Measurements from ENCODE around the gene RGS17.
"Not testable (repeated sequence)": the region's sequence is repeated elsewhere in the genome, so short reads cannot be mapped to it uniquely, and the experiment has no call there.

Gene RGS17

GRCh38 chr6:153125032-153125431 is 6.0 kb downstream of the RGS17 start:
- no peak for DNase-seq

- DNase-seq: no peak
Observed at GRCh38 chr6:153123801-153124200, 7.3 kb downstream of the RGS17 start.

GRCh38 chr6:153121311-153121710 is 9.8 kb downstream of the RGS17 start:
- no peak for DNase-seq

DNA sequence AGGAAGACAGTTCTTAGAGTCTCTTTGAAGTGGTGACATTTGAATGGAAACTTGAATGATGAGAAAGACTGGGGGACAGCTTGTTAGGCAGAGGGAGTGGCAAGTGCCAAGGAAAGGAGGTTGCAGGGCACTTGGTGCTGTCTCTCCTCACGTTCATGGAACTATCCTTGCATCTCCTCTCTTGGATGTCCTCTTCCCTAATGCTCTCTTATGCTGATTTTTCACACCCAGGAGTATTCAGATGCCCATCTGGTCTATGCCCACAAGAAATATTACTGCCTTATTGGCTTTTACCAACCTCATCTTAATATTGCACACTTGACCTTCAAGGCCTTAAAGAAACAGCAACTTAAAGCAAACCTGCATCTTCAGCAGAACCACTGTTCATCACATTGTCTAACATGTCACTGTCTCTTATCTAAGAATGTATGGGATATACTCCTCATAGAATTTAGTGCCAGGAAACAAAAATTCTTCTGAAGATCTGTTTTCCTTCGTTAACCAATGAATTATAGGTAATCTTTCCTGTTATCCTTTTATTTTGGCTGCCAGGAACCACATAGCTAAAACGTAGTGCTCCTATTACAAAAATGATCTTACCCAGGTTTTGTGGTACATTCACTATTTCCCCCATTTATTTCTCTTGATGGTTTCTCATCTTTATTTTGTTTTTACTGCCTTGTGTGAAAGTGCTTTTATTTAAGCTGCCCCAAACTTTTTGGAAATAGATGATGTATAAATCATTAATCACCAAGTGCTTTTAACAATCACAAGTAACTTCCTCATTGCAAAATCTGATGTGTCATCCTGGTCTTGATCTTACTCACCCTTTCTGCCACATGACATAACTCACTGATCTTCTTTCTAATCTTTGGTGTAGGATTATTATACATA is 12.8 kb downstream of the RGS17 start:
- no peak for DNase-seq

DNA sequence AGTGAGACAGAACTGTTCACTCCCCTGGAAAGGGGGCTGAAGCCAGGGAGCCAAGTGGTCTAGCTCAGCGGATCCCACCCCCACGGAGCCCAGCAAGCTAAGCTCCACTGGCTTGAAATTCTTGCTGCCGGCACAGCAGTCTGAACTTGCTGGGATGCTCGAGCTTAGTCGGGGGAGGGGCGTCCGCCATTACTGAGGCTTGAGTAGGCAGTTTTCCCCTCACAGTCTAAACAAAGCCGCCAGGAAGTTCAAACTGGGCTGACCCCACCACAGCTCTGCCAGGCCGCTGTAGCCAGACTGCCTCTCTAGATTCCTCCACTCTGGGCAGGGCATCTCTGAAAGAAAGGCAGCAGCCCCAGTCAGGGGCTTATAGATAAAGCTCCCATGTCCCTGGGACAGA is 20.0 kb downstream of the RGS17 start:
- DNase-seq: not testable (repeated sequence)

GRCh38 chr6:153110612-153111011 is 20.5 kb downstream of the RGS17 start:
- DNase-seq: not testable (repeated sequence)

- no peak for DNase-seq
Observed at GRCh38 chr6:153108315-153108714, 22.8 kb downstream of the RGS17 start.

DNA sequence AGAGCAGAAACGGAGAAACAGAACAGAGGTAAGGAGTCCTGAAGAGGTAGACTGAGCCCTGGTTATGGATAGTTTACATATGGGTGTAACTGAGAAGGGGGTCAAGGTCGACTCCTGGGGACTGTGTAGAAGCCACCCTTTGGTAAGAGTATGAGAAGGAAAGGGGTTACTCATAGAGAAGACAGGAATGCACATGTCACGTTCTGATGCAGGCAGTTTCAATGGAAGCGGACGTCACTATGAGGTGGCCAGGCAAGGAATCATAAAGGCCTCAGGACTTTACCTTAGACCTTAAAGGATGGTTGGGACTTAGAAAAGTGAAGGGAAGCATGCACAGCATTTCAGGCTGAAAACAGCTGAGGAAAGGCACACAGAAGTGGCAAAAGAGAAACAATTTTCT is 25.1 kb downstream of the RGS17 start:
- DNase-seq: no peak

DNA sequence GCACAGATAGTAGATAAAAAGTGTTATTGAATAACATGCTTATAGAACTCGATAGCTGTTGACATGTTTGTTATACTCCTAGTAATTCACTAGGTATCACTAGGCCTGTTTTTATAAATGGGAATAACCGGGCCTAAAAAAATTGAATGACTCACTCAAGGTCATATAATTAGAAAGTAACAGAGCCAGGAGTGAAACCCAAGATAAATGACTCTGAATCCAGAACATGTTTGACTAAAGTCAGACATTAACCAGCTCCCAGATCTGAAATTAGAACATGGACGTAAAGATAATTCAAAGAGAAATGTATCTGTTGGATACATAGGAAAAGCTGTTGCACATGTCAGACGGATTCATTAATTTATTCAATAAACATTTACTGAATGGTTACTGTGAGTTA is 26.9 kb downstream of the RGS17 start:
- DNase-seq: no peak

GRCh38 chr6:153103319-153103655 is 27.8 kb downstream of the RGS17 start:
- no peak for DNase-seq

DNA sequence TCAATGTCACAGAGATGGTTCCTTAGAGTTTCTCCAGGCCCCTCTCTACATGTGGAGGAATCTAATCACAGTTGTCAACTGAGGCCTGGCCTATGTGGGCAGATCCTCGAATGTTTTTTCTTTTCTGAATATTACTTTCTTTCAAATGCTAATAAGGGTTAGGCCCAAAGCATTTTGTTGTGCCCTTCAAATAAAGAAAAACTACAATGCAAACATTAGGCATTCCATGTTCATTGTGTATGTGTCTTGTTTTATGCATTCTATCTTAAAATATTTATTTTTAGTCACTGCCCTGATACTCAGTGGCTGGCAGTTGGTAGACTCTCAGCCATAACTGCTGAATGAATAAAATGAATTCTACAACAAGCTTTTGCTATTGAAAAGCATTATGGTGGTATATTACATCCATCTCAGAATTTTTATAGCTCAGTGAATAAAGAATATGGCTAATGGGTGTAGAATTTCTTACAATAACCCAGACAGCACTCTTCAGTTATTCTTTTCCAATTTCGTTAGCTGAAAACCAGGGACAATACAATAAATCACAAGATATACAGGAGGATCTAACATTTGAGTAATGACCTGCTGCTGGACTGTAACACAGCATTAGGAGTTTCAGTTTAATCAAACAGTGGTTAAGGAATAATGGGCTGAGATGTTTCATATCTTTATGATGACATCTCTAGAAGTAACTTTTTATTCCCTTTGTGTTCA is 28.3 kb downstream of the RGS17 start:
- no peak for DNase-seq

DNA sequence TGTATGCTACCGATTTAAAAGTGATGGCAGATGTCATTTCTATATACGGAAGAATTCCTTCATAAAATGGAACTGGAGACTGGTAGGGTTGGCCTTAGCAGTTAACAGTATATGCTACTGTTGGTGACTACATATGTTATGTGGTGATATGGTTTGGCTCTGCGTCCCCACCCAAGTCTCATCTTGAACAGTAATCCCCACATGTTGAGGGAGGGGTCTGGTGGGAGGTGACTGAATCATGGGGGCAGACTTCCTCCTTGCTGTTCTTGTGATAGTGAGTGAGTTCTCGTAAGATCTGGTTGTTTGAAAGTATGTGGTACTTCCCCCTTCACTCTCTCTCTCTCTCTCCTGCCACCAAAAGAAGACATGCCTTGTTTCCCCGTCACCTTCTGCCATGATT is 29.6 kb downstream of the RGS17 start:
- DNase-seq: no peak

- DNase-seq: no peak
Observed at GRCh38 chr6:153099636-153100035, 31.4 kb downstream of the RGS17 start.

GRCh38 chr6:153096792-153097191 is 34.3 kb downstream of the RGS17 start:
- DNase-seq: no peak

DNA sequence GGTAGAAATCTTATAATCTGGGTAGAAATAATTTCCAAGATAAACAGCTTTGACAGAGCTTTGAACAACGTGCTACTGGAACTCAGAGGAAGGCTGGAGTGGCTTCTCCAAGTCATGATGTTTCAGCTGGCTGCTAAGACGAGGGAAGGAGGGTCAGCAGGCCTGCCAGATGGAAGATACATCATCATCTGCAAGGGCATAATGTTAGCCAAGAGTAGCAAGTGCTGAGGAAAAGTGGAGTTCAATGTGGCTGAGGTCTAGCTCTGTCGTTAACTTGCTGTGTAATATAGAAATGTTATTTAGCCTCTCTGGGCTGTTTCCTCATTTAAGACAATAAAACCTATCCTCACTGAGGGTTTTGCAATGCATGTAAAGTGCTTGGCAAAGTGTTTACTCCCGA is 35.1 kb downstream of the RGS17 start:
- no peak for DNase-seq

- no peak for DNase-seq
Observed at GRCh38 chr6:153092082-153093013, 38.7 kb downstream of the RGS17 start.

DNA sequence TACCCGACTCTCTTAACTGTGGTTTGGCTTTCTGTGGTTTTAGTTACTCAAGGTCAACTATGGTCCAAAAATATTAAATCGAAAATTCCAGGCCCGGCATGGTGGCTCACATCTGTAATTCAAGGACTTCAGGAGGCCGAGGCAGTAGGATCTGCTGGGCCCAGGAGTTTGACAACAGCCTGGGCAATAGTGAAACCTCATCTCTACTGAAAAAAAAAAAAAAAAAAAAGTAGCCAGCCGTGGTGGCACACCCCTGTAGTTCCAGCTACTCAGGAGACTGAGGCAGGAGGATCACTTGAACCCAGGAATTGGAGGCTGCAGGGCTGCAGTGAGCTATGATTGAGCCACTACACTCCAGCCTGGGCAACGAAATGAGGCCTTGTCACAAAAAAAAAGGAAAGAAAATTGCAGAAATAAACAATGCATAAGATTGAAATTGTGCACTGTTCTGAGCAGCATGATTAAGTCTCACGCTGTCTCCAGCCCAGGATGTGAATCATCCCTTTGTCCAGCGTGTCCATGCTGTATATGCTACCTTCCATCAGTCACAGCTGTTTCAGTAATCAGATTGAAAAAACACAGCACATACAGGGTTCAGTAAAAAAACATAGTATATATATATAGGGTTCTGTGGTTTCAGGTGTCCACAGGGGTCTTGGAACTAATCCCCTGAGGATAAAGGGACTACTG is 40.7 kb downstream of the RGS17 start:
- peak in 1 of 56 donors; percentile 40 for DNase-seq

DNA sequence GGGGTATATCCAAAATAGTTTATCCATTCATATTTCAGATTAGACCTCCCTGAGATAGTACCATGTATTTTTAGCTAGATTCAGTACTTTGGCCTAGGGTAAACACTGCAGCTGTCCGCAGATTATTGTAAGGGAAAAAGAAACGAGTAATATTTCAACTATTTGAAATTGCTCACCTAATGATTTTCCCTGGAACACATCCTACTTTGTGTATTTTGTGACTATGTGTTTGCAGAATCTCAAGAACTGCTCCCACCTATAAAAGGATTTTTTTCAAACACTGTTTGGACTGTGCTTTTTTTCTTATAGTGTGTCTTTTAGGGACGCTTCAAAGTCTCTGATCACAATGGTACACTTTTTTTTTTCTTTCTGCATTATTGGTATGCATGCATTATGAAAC is 42.3 kb downstream of the RGS17 start:
- DNase-seq: no peak

- DNase-seq: no peak
Observed at GRCh38 chr6:153087436-153087835, 43.6 kb downstream of the RGS17 start.

- no peak for DNase-seq
Observed at GRCh38 chr6:153086225-153086990, 44.7 kb downstream of the RGS17 start.
